Heart left ventricle (tissue), 16 donors: ENCODE data around the gene TTF2. TPM values are rescaled to one million over a fixed set of nuclear protein-coding genes. Genes with fewer than 3 reads are reported as not detected.

Experiments
- ATAC-seq, 4 donors: fragments of 200-7000 bp; cut with Tn5 transposase; one replicate each; pipeline ENCODE4 v1.9.1; 2020 to 2022; ENCODE audit warnings: moderate library complexity in 4 of 4, mild to moderate bottlenecking in 3 of 4, moderate number of reproducible peaks in 1 of 4
- DNase-seq, 5 donors: peaks; one replicate each; pipeline ENCODE4 v3.0.0-alpha.2; 2020
- H3K27ac ChIP-seq, 12 donors: fragments of 200-600 bp; sonication (generic) in 4 of 12; one replicate each; pipeline versions ENCODE4 v1.5.0 to v1.8.0; 2016 to 2022; ENCODE audit warnings: mild to moderate bottlenecking in 2 of 12
- H3K27me3 ChIP-seq, 9 donors: fragments of 200-600 bp; sonication (generic) in 2 of 9; one replicate each; pipeline versions ENCODE4 v1.5.1 to v1.8.0; 2016 to 2022; ENCODE audit warnings: mild to moderate bottlenecking in 3 of 9
- H3K36me3 ChIP-seq, 9 donors: fragments of 200-600 bp; sonication (generic) in 2 of 9; one replicate each; pipeline versions ENCODE4 v1.5.0 to v1.8.0; 2018 to 2022; ENCODE audit warnings: mild to moderate bottlenecking in 2 of 9
- H3K4me1 ChIP-seq, 12 donors: fragments of 200-600 bp; sonication (generic) in 4 of 12; one replicate each; pipeline versions ENCODE4 v1.5.0 to v1.8.0; 2016 to 2022; ENCODE audit warnings: mild to moderate bottlenecking in 3 of 12
- H3K4me3 ChIP-seq, 12 donors: fragments of 200-600 bp; sonication (generic) in 4 of 12; one replicate each; pipeline versions ENCODE4 v1.5.0 to v1.8.0; 2017 to 2022; ENCODE audit warnings: mild to moderate bottlenecking in 9 of 12, moderate library complexity in 4 of 12
- H3K9me3 ChIP-seq, 12 donors: fragments of 200-600 bp; sonication (generic) in 4 of 12; one replicate each; pipeline versions ENCODE4 v1.5.0 to v1.8.0; 2016 to 2022; ENCODE audit warnings: mild to moderate bottlenecking in 1 of 12
- CTCF ChIP-seq, 12 donors: fragments of 200-600 bp; sonication (generic) in 4 of 12; IDR thresholded peaks; one replicate each; pipeline versions ENCODE4 v1.5.0 to v1.8.0; 2018 to 2022; ENCODE audit warnings: antibody characterized with exemption in 12 of 12, mild to moderate bottlenecking in 5 of 12
- POLR2A ChIP-seq, 2 donors: fragments of 450-650 bp; IDR thresholded peaks; one replicate each; pipeline ENCODE4 v1.6.1; 2017; ENCODE audit warnings: antibody characterized with exemption in 2 of 2, mild to moderate bottlenecking in 2 of 2, moderate library complexity in 2 of 2
- WGBS, 4 donors: extraction: QIAGEN DNeasy Blood & Tissue Kit in 2 of 4; methylation state at CpG; one replicate each; pipeline versions ENCODE4 v1.1.5 to v1.1.7; 2013 to 2018; 5-methylcytosine and 5-hydroxymethylcytosine counted together
- intact Hi-C, 10 donors: fragments of 100-400 bp; cut with DNase I; formaldehyde crosslinking; loops; one replicate each; pipeline versions ENCODE4 v1.11.1 to v1.14.2; 2022
- polyA plus RNA-seq, 2 donors: library from polyadenylated mRNA; stranded (reverse); fragments of 200-250 nt; gene quantifications; one replicate each; pipeline ENCODE4 v1.2.3, GENCODE V29; 2013
- total RNA-seq, 9 donors: library from RNA; depleted of rRNA in 2 of 9; stranded (reverse); fragments of >200 nt in 2 of 9; fragmentation: NEBNext Ultra II Directional in 3 of 9; extraction: Animal tissue kit (Norgen Biotek cat#: 25700) in 3 of 9; gene quantifications; one replicate each; pipeline versions ENCODE4 v1.1.0 to v1.2.4, GENCODE V29; 2016 to 2023
- donor health status: ischemic (EF 13 %, LVEDD 7.1; RV severe dilation, severe dysfunction).
- donor health status: healthy with polysubstance abuse.
- donor health status: DM: no; HTN: yes; CAD: no.
- donor health status: DM: no; HTN: no; CAD: no.
- donor health status: ischemic (EF 25% LVEDD 6.9; RV normal size, moderate dysfunction).
- donor health status: ischemic (EF 25% LVEDD 5.7; RV mildly dilated, moderate dysfunction).
- donor health status: healthy.
- donor health status: DM: yes; HTN: yes; CAD: no.
- donor health status: ischemic (EF 35%, LVEDD 5.7; RV mildly dilated, moderate dysfunction).
- donor health status: nonischemic (EF 11% LVEDD 7.7; RV severe dilation, severe dysfunction).
- donor health status: DM: yes; HTN: yes; CAD: no.
- donor health status: PGD.
- donor health status: ischemic (EF 29% LVEDD 5.4; RV normal size, mild dysfunction).
- donor health status: nonischemic (EF 23%, LVEDD 6.1; RV moderate dilation, normal function).

TTF2 gene
- total and polyA plus RNA-seq, 11 donors, result 1.2 to 20.7 (median 7.7) TPM

- ATAC-seq, result no peak
- no peak for DNase-seq
- no peak for TF ChIP-seq CTCF (IDR thresholded peaks at IDR 0.05)
- TF ChIP-seq POLR2A (IDR thresholded peaks at IDR 0.05), result no peak
- H3K36me3 ChIP-seq, result no peaks in the 10 kb centered on the region
- H3K4me3 ChIP-seq, result no peak overlapping the region
- 90 to 92% (median 91%) methylated on average over 7 of the region's 7 CpGs for WGBS, 4 donors
- intact Hi-C loops, result loop anchor here in 2 of 10 donors (10.0 kb wide), 2 partner anchors 50 to 170 kb away; no protein-coding TSS in a partner anchor
- peaks cover 0 to 5% (median 0%) of the 10 kb centered on the region in 12 donors for H3K4me1 ChIP-seq
- H3K27ac ChIP-seq, result no peak overlapping the region
- H3K9me3 ChIP-seq, result no peaks in the 10 kb centered on the region
- no peaks in the 10 kb centered on the region for H3K27me3 ChIP-seq
These were observed 25.3 kb upstream of the TTF2 start for GRCh38 chr1:117034791-117035290.

GRCh38 chr1:117036018-117036461 lies 24.1 kb upstream of the TTF2 start:
- H3K9me3 ChIP-seq, result no peaks in the 10 kb centered on the region
- DNase-seq (no peak), ATAC-seq (no peak)
- 63 to 73% (median 67%) methylated on average over 5 to 6 of the region's 6 CpGs for WGBS, 4 donors
- peaks cover 0 to 5% (median 0%) of the 10 kb centered on the region in 12 donors for H3K4me1 ChIP-seq
- no peak overlapping the region for H3K27ac ChIP-seq
- no peak overlapping the region for H3K4me3 ChIP-seq
- H3K27me3 ChIP-seq, result no peaks in the 10 kb centered on the region
- intact Hi-C loops, result loop anchor here in 2 of 10 donors (10.0 kb wide), 2 partner anchors 51 to 171 kb away; no protein-coding TSS in a partner anchor
- TF ChIP-seq POLR2A (IDR thresholded peaks at IDR 0.05) (no peak), CTCF (IDR thresholded peaks at IDR 0.05) (no peak)
- no peaks in the 10 kb centered on the region for H3K36me3 ChIP-seq

GRCh38 chr1:117037802-117038201 lies 22.3 kb upstream of the TTF2 start:
- no peaks in the 10 kb centered on the region for H3K27me3 ChIP-seq
- no peak for DNase-seq
- no peak for TF ChIP-seq CTCF (IDR thresholded peaks at IDR 0.05)
- no peak for TF ChIP-seq POLR2A (IDR thresholded peaks at IDR 0.05)
- intact Hi-C loops, result loop anchor here in 2 of 10 donors (10.0 kb wide), 2 partner anchors 53 to 173 kb away; no protein-coding TSS in a partner anchor
- peaks cover 0 to 5% (median 0%) of the 10 kb centered on the region in 12 donors for H3K4me1 ChIP-seq
- no peaks in the 10 kb centered on the region for H3K36me3 ChIP-seq
- no peak overlapping the region for H3K27ac ChIP-seq
- no peak overlapping the region for H3K4me3 ChIP-seq
- WGBS, 4 donors, result 79 to 93% (median 89%) methylated on average over 1 of the region's 1 CpG
- ATAC-seq, result no peak
- no peaks in the 10 kb centered on the region for H3K9me3 ChIP-seq

GRCh38 chr1:117038236-117038635 lies 21.9 kb upstream of the TTF2 start:
- WGBS, 4 donors, result 57 to 72% (median 64%) methylated on average over 6 of the region's 6 CpGs
- DNase-seq (no peak), ATAC-seq (no peak)
- TF ChIP-seq CTCF (IDR thresholded peaks at IDR 0.05), result no peak
- TF ChIP-seq POLR2A (IDR thresholded peaks at IDR 0.05), result no peak
- Histone ChIP-seq H3K4me3 (no peak overlapping the region), H3K4me1 (peaks cover 0 to 2% (median 0%) of the 10 kb centered on the region in 12 donors), H3K27me3 (no peaks in the 10 kb centered on the region), H3K9me3 (no peaks in the 10 kb centered on the region), H3K27ac (no peak overlapping the region), H3K36me3 (no peaks in the 10 kb centered on the region)
- intact Hi-C loops, result loop anchor here in 2 of 10 donors (10.0 kb wide), 2 partner anchors 53 to 173 kb away; no protein-coding TSS in a partner anchor
